Measurements from ENCODE around the gene TRNP1.

TRNP1 gene

DNA sequence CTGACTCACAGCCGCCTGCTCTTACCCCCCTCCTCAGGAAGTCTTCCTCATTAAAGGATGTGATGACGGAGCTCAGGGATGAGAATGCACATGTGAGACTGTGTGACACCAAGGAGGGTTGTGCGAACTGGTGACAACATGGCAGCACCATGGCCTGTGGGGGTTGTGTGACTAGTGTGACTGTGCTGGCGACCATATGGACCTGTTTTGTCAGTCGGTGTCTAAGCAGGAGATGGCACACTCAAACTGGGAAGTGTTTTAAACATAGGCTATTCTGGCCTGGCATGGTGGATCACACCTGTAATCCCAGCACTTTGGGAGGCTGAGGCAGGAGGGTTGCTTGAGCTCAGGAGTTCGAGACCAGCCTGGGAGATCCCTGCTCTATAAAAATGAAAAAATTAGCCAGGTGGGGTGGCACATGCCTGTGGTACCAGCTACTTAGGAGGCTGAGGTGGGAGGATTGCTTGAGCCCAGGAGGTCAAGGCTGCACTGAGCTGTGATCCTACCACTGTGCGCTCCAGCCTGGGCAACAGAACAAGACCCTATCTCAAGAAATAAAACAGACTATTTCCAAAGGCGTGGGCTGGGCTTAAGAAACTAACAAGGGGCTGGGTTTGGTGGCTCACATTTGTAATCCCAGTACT, 7.4 kb downstream of the TRNP1 start:
- in situ Hi-C loops (cut with MboI; ENCODE audit: low sequenced_read_pairs): no loop called here

DNA sequence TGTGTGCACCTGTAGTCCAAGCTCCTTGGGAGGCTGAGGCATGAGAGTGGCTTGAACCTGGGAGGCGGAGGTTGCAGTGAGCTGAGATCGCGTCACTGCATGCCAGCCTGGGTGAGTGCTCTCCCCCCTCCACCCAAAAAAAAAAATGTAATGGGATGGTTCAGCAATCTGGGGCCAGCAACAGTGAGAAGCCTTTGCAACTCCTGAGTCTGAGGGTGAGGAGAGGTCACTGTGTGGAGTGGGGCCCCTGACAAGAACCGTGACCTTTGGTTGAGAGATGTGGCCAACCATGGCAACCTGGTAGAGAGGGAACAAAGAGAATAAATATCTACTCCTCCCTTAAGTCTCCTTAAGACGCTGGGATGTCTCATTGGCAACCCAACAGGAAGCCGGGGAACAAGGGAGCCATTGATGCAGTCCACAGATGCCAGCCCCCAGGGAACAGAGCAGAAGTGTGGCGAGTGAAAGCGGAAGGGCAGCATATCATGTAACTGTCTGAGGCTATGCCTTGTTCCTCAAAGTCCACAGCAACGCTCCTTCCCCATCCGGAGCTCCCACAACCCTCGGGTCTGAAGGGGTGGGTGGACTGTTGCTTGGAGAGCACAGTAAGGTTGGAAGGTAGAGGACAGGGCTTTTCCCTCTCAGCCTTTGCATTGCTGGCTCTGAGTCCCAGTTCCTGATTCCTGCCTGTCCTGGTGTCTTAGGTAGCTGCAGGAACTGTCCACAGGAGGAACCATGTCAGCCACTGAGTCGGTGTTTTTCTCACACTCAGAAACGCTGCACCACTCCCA, 8.3 kb downstream of the TRNP1 start:
- in situ Hi-C loops (cut with MboI; ENCODE audit: low sequenced_read_pairs): no loop called here

DNA sequence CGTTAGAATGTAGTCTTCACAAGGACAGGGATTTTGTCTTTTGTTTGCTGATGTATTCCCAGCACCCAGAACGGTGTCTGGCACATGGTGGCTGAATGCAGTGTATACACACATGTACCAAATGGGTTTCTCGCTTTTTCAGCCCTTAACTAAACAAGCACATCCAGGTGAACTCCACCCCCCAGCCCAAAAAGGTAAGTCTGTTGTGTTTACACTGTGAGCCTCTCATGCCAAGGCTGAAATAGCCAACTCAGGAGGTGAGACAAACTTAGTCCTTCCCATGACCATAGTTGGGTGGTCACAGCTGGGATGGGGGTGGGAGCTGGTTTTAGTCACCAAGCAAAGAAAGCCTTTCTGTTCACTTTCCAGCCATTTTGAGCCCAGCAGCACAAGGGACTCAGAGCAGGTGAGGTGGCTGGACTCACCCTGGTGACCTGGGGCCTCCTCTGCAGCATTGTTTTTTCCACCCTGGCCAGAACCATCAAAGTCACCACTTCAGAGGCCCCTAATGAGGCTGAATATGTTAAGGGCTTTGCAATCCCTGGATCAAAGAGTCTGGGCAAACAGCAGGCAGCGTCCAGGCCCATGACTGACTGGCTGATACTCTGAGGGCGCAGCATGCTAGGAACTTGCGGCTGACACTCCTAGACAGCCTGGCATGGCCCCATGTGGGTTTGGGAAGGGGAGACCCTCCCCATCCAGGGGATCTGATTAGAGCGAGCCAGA, 10.4 kb downstream of the TRNP1 start:
- in situ Hi-C loops (cut with MboI; ENCODE audit: low sequenced_read_pairs): no loop called here

DNA sequence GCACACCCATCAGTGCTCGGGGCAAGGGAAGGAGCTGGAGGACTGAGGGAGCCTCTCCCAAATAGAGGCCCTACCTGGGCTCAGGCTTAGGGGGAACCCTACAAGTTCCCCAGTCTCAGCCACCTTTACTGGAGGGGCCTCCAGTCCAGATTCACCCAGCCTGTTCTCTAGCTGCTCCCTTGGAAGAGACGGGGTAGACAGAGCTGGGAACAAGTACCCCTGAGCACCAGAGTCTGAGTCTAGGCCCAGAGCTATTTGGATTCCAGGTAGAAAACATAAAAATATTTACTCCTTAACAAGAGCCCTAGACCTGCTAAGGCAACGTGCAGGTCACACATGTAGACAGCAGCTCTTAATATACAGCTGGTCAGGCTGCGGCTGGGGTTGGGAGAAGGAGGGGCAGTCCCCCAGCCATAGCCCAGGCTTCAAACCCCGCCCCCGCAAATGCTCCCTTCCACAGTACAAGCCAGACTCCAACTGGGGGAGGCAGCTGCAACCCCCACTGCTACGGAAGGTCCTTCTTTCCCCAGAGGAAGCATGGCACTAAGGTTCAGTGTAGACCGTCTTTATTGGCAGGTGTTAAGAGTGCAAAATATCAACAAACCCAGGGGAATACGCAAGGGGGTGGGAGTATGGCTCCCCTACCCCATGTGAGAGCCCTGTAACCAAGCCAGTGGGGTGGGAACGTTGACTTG, 11.1 kb downstream of the TRNP1 start:
- in situ Hi-C loops (cut with MboI; ENCODE audit: low sequenced_read_pairs): no loop called here

DNA sequence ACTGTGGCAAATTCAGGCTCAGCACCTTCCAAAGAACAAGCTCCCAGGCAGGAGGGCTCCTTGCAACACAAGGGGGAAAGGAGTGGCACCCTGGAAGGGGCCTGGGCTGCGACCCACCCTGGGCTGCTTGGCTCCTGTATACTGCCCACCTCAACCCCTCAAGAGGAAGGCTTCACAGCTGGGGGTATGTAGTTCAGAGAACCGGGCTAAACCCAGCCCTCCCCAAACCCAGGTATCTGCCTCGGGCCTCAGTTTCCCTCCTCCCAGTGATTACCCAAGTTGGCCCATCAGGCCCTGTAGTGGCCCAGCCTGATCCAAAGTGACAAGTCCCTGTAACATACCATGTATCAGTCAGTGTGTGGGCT, 11.7 kb downstream of the TRNP1 start:
- in situ Hi-C loops (cut with MboI; ENCODE audit: low sequenced_read_pairs): no loop called here

DNA sequence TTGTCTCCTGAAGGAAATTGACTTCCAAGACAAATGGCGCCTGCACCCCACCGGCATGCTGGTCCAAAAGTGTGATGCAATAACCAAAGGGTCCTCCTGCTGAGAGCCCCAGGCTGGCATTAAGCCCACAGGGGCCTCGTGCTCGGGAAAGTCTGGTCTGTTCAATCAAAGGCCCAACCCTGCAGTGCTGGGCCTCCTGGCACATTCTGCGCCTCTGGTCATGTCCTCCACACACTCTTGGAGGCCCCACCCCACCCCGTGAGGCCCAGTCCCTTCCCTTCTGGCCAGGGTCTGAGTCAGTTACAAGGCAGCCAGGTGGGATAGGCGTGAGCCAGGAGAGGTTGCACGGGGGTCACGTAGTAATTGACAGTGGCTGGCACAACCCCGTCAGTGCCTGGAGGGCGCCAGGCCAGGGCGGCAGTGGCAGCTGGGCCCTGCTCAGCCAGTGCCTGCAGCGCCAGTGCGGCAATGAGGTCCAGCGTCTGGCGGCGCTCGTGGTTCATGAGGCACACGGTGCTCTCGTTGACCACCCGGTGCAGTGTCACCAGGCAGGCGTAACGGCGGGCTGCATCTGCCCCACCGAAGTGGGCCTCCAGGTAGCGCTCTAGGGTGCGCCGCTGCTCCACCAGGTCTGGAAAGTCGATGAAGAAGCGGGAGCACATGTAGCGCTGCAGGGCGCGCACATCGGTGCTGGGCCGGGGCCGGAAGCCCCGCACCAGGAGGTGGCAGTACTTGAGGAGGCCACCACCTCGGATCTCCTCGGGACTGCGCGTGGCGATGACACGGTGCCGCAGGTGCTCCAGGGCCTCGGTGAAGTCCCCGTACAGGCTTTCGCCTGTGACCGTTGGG, 12.4 kb downstream of the TRNP1 start:
- in situ Hi-C loops (cut with MboI; ENCODE audit: low sequenced_read_pairs): no loop called here

DNA sequence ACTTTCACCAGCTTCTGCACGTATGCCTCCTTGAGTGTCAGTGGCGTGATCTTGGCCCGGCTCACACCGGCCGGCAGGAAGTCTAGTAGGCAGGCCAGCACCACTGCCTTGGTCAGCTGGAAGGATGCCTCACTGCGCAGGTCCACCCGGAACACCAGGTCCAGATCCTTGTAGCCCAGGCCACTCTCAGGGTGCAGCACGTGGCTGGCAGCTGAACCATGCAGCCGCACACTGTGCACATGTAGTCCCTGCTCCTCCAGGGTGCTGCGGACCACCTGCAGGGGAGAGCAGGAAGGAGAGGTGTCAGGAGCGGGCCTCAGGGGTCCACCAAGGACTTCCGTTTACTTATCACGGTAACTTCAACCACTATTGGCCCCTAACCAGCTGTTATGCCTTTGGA, 13.2 kb downstream of the TRNP1 start:
- in situ Hi-C loops (cut with MboI; ENCODE audit: low sequenced_read_pairs): no loop called here

DNA sequence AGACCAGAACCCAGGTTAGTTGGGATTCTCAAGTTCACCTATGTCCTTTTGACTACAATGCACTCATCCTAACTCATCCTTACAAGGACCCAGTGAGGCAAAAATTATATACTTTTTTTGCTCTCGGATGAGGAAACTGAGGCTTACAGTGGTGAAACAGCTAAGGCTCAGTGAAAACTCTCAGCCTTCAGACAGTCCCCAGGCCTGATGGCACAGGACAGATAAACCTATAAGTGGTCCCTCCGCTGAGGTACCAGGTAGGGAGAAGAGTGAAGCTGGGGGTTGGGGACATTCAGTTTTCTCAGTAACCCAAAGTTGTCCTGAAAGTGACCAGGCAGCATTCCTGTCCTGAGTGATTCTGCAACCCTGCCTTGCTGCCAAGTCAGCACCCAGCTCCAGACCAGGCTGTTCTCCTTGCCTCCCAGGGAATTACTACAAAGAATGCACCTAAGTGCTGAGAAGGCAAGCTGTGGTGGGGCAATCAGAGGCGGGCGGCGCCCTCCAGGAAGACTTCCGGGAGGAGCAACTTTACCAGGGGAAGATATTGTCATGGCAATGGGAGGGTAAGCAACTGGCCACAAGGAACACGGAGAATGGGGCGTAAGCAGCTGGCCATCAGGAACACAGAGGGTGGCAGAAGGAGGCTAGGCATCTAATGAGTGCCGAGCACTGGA, 14.6 kb downstream of the TRNP1 start:
- in situ Hi-C loops (cut with MboI; ENCODE audit: low sequenced_read_pairs): no loop called here

DNA sequence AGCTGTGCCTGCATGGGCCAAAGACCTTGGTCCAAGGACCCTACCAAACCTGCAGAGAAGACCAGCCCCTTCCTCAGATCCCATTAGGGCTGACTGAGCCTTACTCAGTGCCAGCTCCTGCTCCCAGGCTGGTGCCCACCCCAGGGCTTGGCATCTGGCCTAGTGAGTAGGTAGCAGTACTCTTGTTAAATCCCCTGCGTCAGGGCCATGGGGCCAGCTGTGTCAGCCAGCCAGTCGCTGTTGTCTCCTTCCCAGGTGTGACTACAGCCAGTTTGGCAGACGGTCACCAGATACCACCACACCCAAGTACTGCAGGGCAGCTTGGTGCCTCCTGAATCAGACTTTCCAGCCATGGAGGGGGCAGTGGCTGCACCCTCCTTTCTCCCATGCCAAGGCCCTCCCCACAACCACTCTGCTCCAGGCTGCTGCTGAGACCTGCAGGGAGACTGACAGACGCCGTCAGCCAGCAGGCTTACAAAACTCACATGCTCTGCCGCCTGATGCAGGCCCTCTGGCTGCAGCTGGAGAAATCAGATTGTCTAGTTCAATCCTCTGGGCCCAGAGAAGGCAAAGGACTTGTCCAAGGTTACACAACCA, 16.2 kb downstream of the TRNP1 start:
- in situ Hi-C loops (cut with MboI; ENCODE audit: low sequenced_read_pairs): no loop called here

DNA sequence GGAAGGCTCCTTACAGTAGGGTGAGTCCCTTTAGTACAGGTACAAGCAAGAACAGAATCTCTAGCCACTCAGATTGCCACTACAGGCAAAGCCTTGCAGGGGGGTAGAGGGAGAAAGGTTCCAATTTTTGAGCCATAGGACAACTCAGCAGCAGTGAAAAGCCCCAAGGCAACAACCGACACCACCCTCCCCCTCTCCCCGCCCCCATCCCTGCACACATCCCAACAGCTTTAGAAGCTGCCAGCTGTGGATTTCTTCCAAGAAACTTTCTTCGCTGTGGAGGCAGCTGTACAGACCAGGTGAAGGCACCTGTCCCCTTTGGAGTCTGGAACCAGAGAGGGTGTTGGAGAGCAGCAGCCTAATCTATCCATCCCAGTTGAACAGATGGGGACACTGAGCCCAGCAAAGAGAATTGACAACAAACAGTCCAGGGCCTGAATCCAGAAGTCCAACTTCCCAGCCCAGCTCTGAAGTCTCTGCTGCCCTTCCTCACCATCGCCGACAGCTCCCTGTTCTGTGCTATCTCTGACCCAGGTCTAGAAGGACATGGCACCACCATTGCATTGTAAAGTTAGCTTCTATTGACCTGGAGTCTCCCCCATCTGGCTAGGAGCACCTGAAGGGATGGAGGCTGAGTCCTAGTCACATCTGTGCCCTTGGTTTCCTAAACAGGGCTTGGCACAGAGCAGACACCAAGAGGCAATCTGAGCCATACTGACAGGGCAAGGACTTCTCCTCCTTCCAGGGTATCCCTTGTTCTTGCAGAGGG, 16.9 kb downstream of the TRNP1 start:
- in situ Hi-C loops (cut with MboI; ENCODE audit: low sequenced_read_pairs): no loop called here

DNA sequence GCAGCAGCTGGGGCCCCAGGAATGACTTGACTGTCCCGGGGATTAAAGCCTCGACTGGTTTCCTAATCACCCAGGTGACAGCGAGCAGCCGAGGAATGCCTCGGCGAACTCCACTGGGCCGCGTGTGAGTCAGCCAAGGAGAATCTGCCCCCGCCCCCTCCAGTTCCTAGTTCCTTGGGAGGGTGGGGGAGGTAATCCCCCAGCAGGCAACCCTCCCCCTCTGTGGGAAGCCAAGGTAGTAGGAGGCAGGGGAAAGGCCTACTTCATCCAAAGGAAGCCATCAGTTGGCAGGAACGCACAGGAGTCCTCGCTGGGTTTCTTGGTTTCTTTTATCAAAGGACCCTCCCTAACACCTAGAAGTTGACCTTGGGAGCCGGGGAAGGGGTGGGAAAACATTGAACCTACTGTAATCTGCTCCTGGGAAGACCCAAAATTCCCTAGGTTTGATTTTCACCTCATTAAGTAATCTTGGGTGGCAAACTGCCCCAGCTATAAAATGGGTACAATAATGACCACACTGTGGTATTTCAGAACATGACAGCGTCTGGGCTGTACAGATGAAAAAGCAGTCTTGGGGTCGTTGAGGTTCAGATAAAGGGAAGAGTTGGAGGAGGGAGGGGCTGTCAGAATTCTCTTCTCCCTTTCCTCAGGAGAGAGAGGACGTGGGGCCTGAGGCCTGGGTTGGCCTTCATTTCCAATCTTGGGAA, 17.7 kb downstream of the TRNP1 start:
- in situ Hi-C loops (cut with MboI; ENCODE audit: low sequenced_read_pairs): no loop called here

DNA sequence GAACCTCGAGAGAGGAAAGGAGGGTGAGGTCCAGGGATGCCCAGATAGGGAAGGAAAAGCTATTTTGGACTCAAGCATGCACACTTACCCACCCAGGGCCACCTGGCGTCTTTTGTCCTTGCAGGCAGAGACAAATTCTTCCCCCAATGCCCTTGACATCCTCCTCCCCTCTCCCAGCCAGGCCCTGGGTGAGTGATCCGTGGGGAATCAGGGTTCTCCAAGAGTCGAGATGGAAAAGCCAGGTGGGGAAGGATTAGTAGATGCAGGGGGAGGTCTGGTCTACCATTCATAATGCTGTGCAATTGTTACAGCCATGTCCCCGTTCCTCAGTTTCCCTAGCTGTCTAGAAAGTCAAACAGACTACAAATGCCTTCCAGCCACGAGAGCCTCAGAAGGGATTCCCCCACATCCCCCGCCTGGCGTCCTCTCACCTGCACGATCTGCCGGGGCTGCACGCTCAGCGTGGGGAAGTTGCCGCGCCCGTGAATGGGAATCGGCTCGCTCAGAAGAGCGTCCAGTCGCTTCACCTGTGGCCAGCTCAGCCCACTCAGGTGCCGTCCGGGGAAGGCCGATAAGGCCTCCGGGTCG, 18.6 kb downstream of the TRNP1 start:
- in situ Hi-C loops (cut with MboI; ENCODE audit: low sequenced_read_pairs): no loop called here

DNA sequence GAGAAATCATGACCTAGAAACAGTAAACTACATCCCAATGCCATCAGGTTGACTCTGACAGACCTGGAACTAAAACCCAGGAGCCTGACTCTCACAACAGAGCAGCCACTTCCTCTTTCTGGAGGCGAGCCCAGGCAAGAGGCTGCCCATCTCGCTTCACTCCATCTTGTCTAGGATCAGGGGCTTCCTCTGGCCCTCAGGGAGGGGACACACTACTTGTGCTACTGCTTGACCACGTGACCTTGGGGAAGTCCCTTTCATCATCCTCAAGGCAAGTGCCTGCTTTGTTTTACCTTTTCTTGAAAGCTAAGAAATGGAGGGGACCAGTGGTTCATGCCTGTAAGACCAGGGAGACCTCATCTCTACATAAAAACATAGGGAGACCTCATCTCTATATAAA, 21.8 kb downstream of the TRNP1 start:
- in situ Hi-C loops (cut with MboI; ENCODE audit: low sequenced_read_pairs): no loop called here

DNA sequence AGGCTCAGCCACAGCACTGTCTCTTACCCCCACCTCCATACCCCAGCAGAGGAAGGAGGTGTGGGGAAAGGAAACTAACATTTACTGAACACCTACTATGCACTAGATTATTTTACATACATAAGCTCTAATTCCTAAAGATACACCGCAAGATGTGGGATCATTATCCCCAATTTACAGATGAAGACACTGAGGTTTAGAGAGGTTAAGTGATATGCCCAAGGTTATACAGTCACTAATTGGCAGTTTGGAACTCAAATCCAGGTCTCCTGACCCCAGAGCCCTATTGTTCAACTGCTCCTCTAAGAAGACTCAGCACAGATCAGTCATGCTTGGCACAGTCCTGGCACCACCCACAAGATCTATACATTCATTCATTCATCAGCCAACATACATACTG, 22.9 kb downstream of the TRNP1 start:
- in situ Hi-C loops (cut with MboI; ENCODE audit: low sequenced_read_pairs): no loop called here

DNA sequence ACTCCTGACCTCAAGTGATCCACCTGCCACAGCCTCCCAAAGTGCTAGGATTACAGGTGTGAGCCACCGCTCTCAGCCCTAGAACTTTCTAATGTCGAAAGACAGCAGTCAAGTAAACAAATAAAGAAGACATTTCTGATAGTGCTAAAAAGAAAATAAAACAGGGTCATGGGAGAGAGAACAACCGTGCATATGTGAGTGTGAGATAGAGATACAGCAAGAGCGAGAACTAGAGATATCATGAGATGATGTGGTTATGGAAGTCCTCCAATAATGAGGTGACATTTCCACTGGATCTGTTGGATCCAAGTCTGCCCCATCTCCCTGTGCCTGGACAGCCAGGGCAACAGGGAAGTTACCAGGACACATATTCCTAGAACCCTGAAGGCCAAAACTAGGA, 23.7 kb downstream of the TRNP1 start:
- in situ Hi-C loops (cut with MboI; ENCODE audit: low sequenced_read_pairs): no loop called here

DNA sequence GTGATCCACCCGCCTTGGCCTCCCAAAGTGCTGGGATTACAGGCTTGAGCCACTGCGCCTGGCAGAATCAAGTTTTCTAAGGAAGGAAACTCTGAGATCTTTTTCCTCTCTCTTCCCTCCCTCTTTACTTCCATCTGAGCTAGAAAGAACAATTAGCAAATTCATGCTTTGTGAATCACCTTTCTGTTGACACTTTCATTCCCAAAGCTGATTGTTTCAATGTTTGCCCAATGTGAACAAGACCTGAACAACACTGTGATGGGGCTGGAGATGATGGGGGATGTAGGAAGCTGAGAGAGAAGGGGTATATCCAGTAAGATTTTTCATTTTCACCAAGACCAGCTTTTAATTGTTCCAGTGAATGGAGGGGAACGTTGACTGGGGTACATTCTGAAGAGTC, 24.8 kb downstream of the TRNP1 start:
- in situ Hi-C loops (cut with MboI; ENCODE audit: low sequenced_read_pairs): no loop called here

DNA sequence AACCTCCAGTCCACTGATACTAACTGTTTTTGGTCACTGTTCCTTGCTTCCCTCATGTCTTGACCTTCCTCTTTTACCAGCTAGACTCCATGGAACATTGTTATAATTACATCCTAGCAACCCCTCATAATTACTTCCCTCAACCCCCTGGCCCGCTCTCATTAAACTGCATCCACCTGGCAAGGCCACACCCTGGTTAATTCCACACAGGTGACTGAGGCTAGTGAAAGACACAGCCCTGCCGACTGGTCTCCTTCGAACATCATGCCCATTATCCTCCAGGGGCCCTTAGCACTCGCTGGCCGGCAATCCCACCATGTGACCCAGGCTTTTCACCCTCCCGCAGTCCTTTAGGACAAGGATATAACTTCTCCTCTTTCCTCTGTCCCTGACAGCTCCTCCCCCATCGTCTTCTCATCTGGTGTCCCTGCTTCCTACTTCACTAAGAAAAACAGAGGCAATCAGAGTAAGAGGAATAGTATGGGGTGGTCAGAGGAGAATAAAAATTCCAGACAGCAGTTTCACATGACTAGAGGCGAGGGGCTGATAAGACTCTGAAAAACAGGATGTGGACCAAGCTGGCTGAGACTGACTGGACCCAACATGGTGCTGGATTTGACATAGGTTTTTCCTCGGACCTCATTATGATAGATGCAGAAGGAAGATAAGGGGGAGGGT, 28.0 kb downstream of the TRNP1 start:
- in situ Hi-C loops (cut with MboI; ENCODE audit: low sequenced_read_pairs): no loop called here
